Stomach (tissue), 9 donors: ENCODE data around the gene AVEN. TPM values are rescaled to one million over a fixed set of nuclear protein-coding genes. Genes with fewer than 3 reads are reported as not detected.

Experiments used
- DNase-seq, 2 donors: peaks; one replicate each; pipeline versions ENCODE4 v3.0.0 to v3.0.0-alpha.2; 2013 to 2019
- H3K27ac ChIP-seq, 5 donors: fragments of 200-600 bp in 4 of 5; sonication (generic) in 4 of 5; one replicate each; pipeline ENCODE4 v1.5.1; 2013 to 2019; ENCODE audit warnings: mild to moderate bottlenecking in 1 of 5, moderate library complexity in 1 of 5
- H3K27me3 ChIP-seq, 3 donors: fragments of 200-600 bp; sonication (generic); one replicate each; pipeline ENCODE4 v1.5.1; 2017 to 2019; ENCODE audit warnings: mixed run types in 1 of 3
- H3K36me3 ChIP-seq, 4 donors: fragments of 200-600 bp; sonication (generic); 1 replicate in 3 of 4; 2 replicates in 1 of 4; pipeline ENCODE4 v1.5.1; 2016 to 2019
- H3K4me1 ChIP-seq, 4 donors: fragments of 200-600 bp; sonication (generic); one replicate each; pipeline ENCODE4 v1.5.1; 2016 to 2019
- H3K4me3 ChIP-seq, 4 donors: fragments of 200-600 bp; sonication (generic) in 3 of 4; one replicate each; pipeline ENCODE4 v1.5.1; 2016 to 2019; ENCODE audit warnings: mild to moderate bottlenecking in 1 of 4
- H3K9me3 ChIP-seq, 4 donors: fragments of 200-600 bp; sonication (generic); one replicate each; pipeline ENCODE4 v1.5.1; 2016 to 2019
- CTCF ChIP-seq, 7 experiments: fragments of 450-650 bp in 4 of 7; fragments of 200-600 bp in 3 of 7; sonication (generic) in 3 of 7; IDR thresholded peaks; one replicate each; pipeline ENCODE4 v1.5.1; 2016 to 2019; ENCODE audit warnings: antibody characterized with exemption in 7 of 7, control low read depth in 2 of 7, mild to moderate bottlenecking in 1 of 7
- EP300 ChIP-seq: sonication (generic); formaldehyde crosslinking; IDR thresholded peaks from one replicate; pipeline ENCODE4 v1.6.1; 2017; ENCODE audit warnings: antibody characterized with exemption
- POLR2A ChIP-seq, 4 donors: fragments of 450-650 bp; IDR thresholded peaks; one replicate each; pipeline ENCODE4 v1.6.1; 2016; ENCODE audit warnings: antibody characterized with exemption in 4 of 4, control low read depth in 2 of 4, mild to moderate bottlenecking in 1 of 4, moderate library complexity in 1 of 4
- POLR2AphosphoS5 ChIP-seq, 3 donors: sonication (generic); formaldehyde crosslinking; IDR thresholded peaks; one replicate each; pipeline ENCODE4 v1.6.1; 2016; ENCODE audit warnings: antibody characterized with exemption in 3 of 3
- WGBS, 5 donors: extraction: QIAGEN DNeasy Blood & Tissue Kit in 3 of 5; methylation state at CpG; one replicate each; pipeline versions ENCODE4 v1.1.5 to v1.1.7; 2013 to 2018; 5-methylcytosine and 5-hydroxymethylcytosine counted together
- intact Hi-C: fragments of 100-400 bp; cut with DNase I; formaldehyde crosslinking; loops from one replicate; pipeline ENCODE4 v1.15.1; 2023; ENCODE audit warnings: low total_unique reads
- polyA plus RNA-seq, 3 donors: library from polyadenylated mRNA; stranded (reverse); fragments of 200-250 nt; gene quantifications; one replicate each; pipeline ENCODE4 v1.2.3, GENCODE V29; 2013
- total RNA-seq, 5 donors: library from RNA; depleted of rRNA; stranded (reverse); fragments of >200 nt; gene quantifications; one replicate each; pipeline versions ENCODE4 v1.1.0 to v1.2.3, GENCODE V29; 2014 to 2016
- donor health status: healthy with polysubstance abuse.
- donor health status: Bipolar disorder and iron deficiency.
- donor health status: healthy.

Gene AVEN
- total and polyA plus RNA-seq, 8 donors: 8.6 to 89.8 (median 14.4) TPM; not detected in 1

- no peaks in the 10 kb centered on the region for H3K27me3 ChIP-seq
- H3K4me1 ChIP-seq: no peaks in the 10 kb centered on the region
- H3K36me3 ChIP-seq: no peaks in the 10 kb centered on the region
- H3K9me3 ChIP-seq: no peaks in the 10 kb centered on the region
- TF ChIP-seq POLR2A (IDR thresholded peaks at IDR 0.05): no peak
- no peak for TF ChIP-seq CTCF (IDR thresholded peaks at IDR 0.05)
- TF ChIP-seq EP300: no peak
- TF ChIP-seq POLR2AphosphoS5 (IDR thresholded peaks at IDR 0.05): no peak
- H3K27ac ChIP-seq: no peak overlapping the region
- 88 to 95% (median 92%) methylated on average over 2 of the region's 2 CpGs for WGBS, 5 donors
- no peak overlapping the region for H3K4me3 ChIP-seq
- no peak for DNase-seq
- intact Hi-C loops: no loop called here
Observed at GRCh38 chr15:33971811-33972210, 67.2 kb downstream of the AVEN start.

- no peak overlapping the region for H3K27ac ChIP-seq
- 59 to 74% (median 71%) methylated on average over 3 of the region's 3 CpGs for WGBS, 5 donors
- no peaks in the 10 kb centered on the region for H3K36me3 ChIP-seq
- no peak overlapping the region for H3K4me3 ChIP-seq
- intact Hi-C loops: no loop called here
- TF ChIP-seq EP300: no peak
- H3K4me1 ChIP-seq: no peaks in the 10 kb centered on the region
- H3K27me3 ChIP-seq: no peaks in the 10 kb centered on the region
- DNase-seq: no peak
- no peaks in the 10 kb centered on the region for H3K9me3 ChIP-seq
Observed at GRCh38 chr15:33968821-33969220, 70.2 kb downstream of the AVEN start.

- no peaks in the 10 kb centered on the region for H3K4me1 ChIP-seq
- no peak within 1 kb of the TSS for H3K4me3 ChIP-seq
- no peak within 1 kb of the TSS for H3K27ac ChIP-seq
- H3K9me3 ChIP-seq: no peaks in the 10 kb centered on the region
- intact Hi-C loops: no loop called here
- TF ChIP-seq POLR2AphosphoS5 (IDR thresholded peaks at IDR 0.05) (no peak), POLR2A (IDR thresholded peaks at IDR 0.05) (no peak), EP300 (no peak), CTCF (IDR thresholded peaks at IDR 0.05) (no peak)
- no peaks in the 10 kb centered on the region for H3K27me3 ChIP-seq
- H3K36me3 ChIP-seq: no peaks in the 10 kb centered on the region
- no peak for DNase-seq
- 55 to 72% (median 62%) methylated on average over 6 of the region's 6 CpGs for WGBS, 5 donors
Observed at GRCh38 chr15:33968224-33968623, 70.8 kb downstream of the AVEN start, which contains the start of gene CHRM5. Gene CHRM5, plus strand, starts transcription at chr15:33968497. Its CDS starts 94,221 bp downstream, at chr15:34062718.

- WGBS, 5 donors: 94 to 99% (median 95%) methylated on average over 2 of the region's 2 CpGs
- Histone ChIP-seq H3K27me3 (no peaks in the 10 kb centered on the region), H3K36me3 (no peaks in the 10 kb centered on the region), H3K4me3 (no peak overlapping the region), H3K4me1 (no peaks in the 10 kb centered on the region), H3K27ac (no peak overlapping the region), H3K9me3 (no peaks in the 10 kb centered on the region)
- no peak for DNase-seq
- intact Hi-C loops: no loop called here
- TF ChIP-seq EP300: no peak
- no peak for TF ChIP-seq POLR2AphosphoS5 (IDR thresholded peaks at IDR 0.05)
- no peak for TF ChIP-seq POLR2A (IDR thresholded peaks at IDR 0.05)
- no peak for TF ChIP-seq CTCF (IDR thresholded peaks at IDR 0.05)
Observed at GRCh38 chr15:33964665-33965040, 74.4 kb downstream of the AVEN start.

GRCh38 chr15:33963831-33964664 lies 75.0 kb downstream of the AVEN start:
- Histone ChIP-seq H3K4me1 (no peaks in the 10 kb centered on the region), H3K27me3 (no peaks in the 10 kb centered on the region), H3K36me3 (no peaks in the 10 kb centered on the region), H3K4me3 (no peak overlapping the region), H3K27ac (no peak overlapping the region), H3K9me3 (no peaks in the 10 kb centered on the region)
- intact Hi-C loops: no loop called here
- 52 to 64% (median 61%) methylated on average over 8 of the region's 8 CpGs for WGBS, 5 donors
- peak in 4 of 7 experiments; percentile 27 to 46 (median 30) for TF ChIP-seq CTCF (IDR thresholded peaks at IDR 0.05)
- TF ChIP-seq EP300: no peak
- DNase-seq: peak in 1 of 2 donors; percentile 52
